ENCODE results near the gene SLC25A18.
"Not testable (repeated sequence)": the region's sequence is repeated elsewhere in the genome, so short reads cannot be mapped to it uniquely, and the experiment has no call there.

Gene SLC25A18

GRCh38 chr22:17613280-17613679 is 50.0 kb downstream of the SLC25A18 start:
- Mint-ChIP-seq H3K27me3 (no peaks in the 10 kb centered on the region), H3K27ac (no peak overlapping the region), H3K9me3 (ENCODE audit: low read depth) (no peaks in the 10 kb centered on the region), H3K4me3 (no peak overlapping the region), H3K4me1 (ENCODE audit: low read depth) (peaks cover 2% of the 10 kb centered on the region), H3K36me3 (no peaks in the 10 kb centered on the region)

- no peaks in the 10 kb centered on the region for H3K27me3 Mint-ChIP-seq
- peak overlapping the region; percentile 99 for H3K4me3 Mint-ChIP-seq
- H3K4me1 Mint-ChIP-seq (ENCODE audit: low read depth): peaks cover 35% of the 10 kb centered on the region
- no peaks in the 10 kb centered on the region for H3K9me3 Mint-ChIP-seq (ENCODE audit: low read depth)
- peak overlapping the region; percentile 97 for H3K27ac Mint-ChIP-seq
- H3K36me3 Mint-ChIP-seq: peaks cover 2% of the 10 kb centered on the region
These were observed 64.7 kb downstream of the SLC25A18 start for GRCh38 chr22:17627961-17628405.

GRCh38 chr22:17628406-17629172 is 65.3 kb downstream of the SLC25A18 start, which contains the start of gene ATP6V1E1:
ATP6V1E1 (minus strand) TSS chr22:17628749; CDS start chr22:17628635, 114 bp downstream.
- Mint-ChIP-seq H3K4me3 (peak within 1 kb of the TSS; percentile 99), H3K27me3 (no peaks in the 10 kb centered on the region), H3K4me1 (ENCODE audit: low read depth) (peaks cover 32% of the 10 kb centered on the region), H3K9me3 (ENCODE audit: low read depth) (no peaks in the 10 kb centered on the region), H3K36me3 (peaks cover 2% of the 10 kb centered on the region), H3K27ac (peak within 1 kb of the TSS; percentile 97)

- Mint-ChIP-seq H3K4me1 (ENCODE audit: low read depth) (peaks cover 28% of the 10 kb centered on the region), H3K36me3 (no peaks in the 10 kb centered on the region), H3K9me3 (ENCODE audit: low read depth) (no peaks in the 10 kb centered on the region), H3K27me3 (no peaks in the 10 kb centered on the region), H3K4me3 (peak overlapping the region; percentile 99), H3K27ac (peak overlapping the region; percentile 97)
These were observed 65.8 kb downstream of the SLC25A18 start for GRCh38 chr22:17629173-17629489.

GRCh38 chr22:17629641-17630040 is 66.3 kb downstream of the SLC25A18 start:
- no peak overlapping the region for H3K27ac Mint-ChIP-seq
- H3K4me3 Mint-ChIP-seq: peak overlapping the region; percentile 99
- no peaks in the 10 kb centered on the region for H3K9me3 Mint-ChIP-seq (ENCODE audit: low read depth)
- peaks cover 27% of the 10 kb centered on the region for H3K4me1 Mint-ChIP-seq (ENCODE audit: low read depth)
- no peaks in the 10 kb centered on the region for H3K36me3 Mint-ChIP-seq
- H3K27me3 Mint-ChIP-seq: no peaks in the 10 kb centered on the region

- H3K4me1 Mint-ChIP-seq (ENCODE audit: low read depth): peaks cover 16% of the 10 kb centered on the region
- H3K27ac Mint-ChIP-seq: no peak overlapping the region
- no peaks in the 10 kb centered on the region for H3K36me3 Mint-ChIP-seq
- no peaks in the 10 kb centered on the region for H3K27me3 Mint-ChIP-seq
- H3K4me3 Mint-ChIP-seq: no peak overlapping the region
- no peaks in the 10 kb centered on the region for H3K9me3 Mint-ChIP-seq (ENCODE audit: low read depth)
These were observed 67.8 kb downstream of the SLC25A18 start for GRCh38 chr22:17631076-17631565.

- H3K9me3 Mint-ChIP-seq (ENCODE audit: low read depth): no peaks in the 10 kb centered on the region
- peaks cover 20% of the 10 kb centered on the region for H3K4me1 Mint-ChIP-seq (ENCODE audit: low read depth)
- H3K27ac Mint-ChIP-seq: no peak overlapping the region
- no peak overlapping the region for H3K4me3 Mint-ChIP-seq
- H3K27me3 Mint-ChIP-seq: no peaks in the 10 kb centered on the region
- no peaks in the 10 kb centered on the region for H3K36me3 Mint-ChIP-seq
These were observed 70.1 kb downstream of the SLC25A18 start for GRCh38 chr22:17633217-17633997.

GRCh38 chr22:17633998-17634323 is 70.7 kb downstream of the SLC25A18 start:
- Mint-ChIP-seq H3K9me3 (ENCODE audit: low read depth) (no peaks in the 10 kb centered on the region), H3K27ac (no peak overlapping the region), H3K4me1 (ENCODE audit: low read depth) (peaks cover 15% of the 10 kb centered on the region), H3K4me3 (no peak overlapping the region), H3K27me3 (no peaks in the 10 kb centered on the region), H3K36me3 (no peaks in the 10 kb centered on the region)

- H3K27me3 Mint-ChIP-seq: no peaks in the 10 kb centered on the region
- no peak overlapping the region for H3K4me3 Mint-ChIP-seq
These were observed 71.4 kb downstream of the SLC25A18 start for GRCh38 chr22:17634696-17635095.

GRCh38 chr22:17636850-17637249 is 73.6 kb downstream of the SLC25A18 start:
- H3K4me1 Mint-ChIP-seq (ENCODE audit: low read depth): peaks cover 25% of the 10 kb centered on the region
- not testable (repeated sequence) for H3K27ac Mint-ChIP-seq; H3K36me3 Mint-ChIP-seq; H3K9me3 Mint-ChIP-seq (ENCODE audit: low read depth); H3K4me3 Mint-ChIP-seq; H3K27me3 Mint-ChIP-seq

More at GRCh38 chr22:17634696-17635095, 71.4 kb downstream of the SLC25A18 start:
- no peaks in the 10 kb centered on the region for H3K9me3 Mint-ChIP-seq (ENCODE audit: low read depth)
- no peaks in the 10 kb centered on the region for H3K36me3 Mint-ChIP-seq
- H3K4me1 Mint-ChIP-seq (ENCODE audit: low read depth): peaks cover 13% of the 10 kb centered on the region
- H3K27ac Mint-ChIP-seq: no peak overlapping the region

- Mint-ChIP-seq H3K36me3 (peaks cover 4% of the 10 kb centered on the region), H3K27ac (peak overlapping the region; percentile 99), H3K4me1 (ENCODE audit: low read depth) (peaks cover 26% of the 10 kb centered on the region), H3K27me3 (no peaks in the 10 kb centered on the region), H3K9me3 (ENCODE audit: low read depth) (no peaks in the 10 kb centered on the region), H3K4me3 (peak overlapping the region; percentile 100)
These were observed 74.3 kb downstream of the SLC25A18 start for GRCh38 chr22:17637490-17638181.

- H3K4me3 Mint-ChIP-seq: peak overlapping the region; percentile 100
- H3K4me1 Mint-ChIP-seq (ENCODE audit: low read depth): peaks cover 26% of the 10 kb centered on the region
- peak overlapping the region; percentile 99 for H3K27ac Mint-ChIP-seq
- H3K27me3 Mint-ChIP-seq: no peaks in the 10 kb centered on the region
- no peaks in the 10 kb centered on the region for H3K9me3 Mint-ChIP-seq (ENCODE audit: low read depth)
- peaks cover 7% of the 10 kb centered on the region for H3K36me3 Mint-ChIP-seq
These were observed 74.8 kb downstream of the SLC25A18 start for GRCh38 chr22:17638182-17638431.

GRCh38 chr22:17638432-17639246 is 75.3 kb downstream of the SLC25A18 start, which contains the start of gene BCL2L13:
BCL2L13 (plus strand) TSS chr22:17638757; CDS start chr22:17655712, 16,955 bp downstream.
- H3K36me3 Mint-ChIP-seq: peaks cover 7% of the 10 kb centered on the region
- H3K9me3 Mint-ChIP-seq (ENCODE audit: low read depth): no peaks in the 10 kb centered on the region

GRCh38 chr22:17639247-17639741 is 76.0 kb downstream of the SLC25A18 start:
- Mint-ChIP-seq H3K4me1 (ENCODE audit: low read depth) (peaks cover 26% of the 10 kb centered on the region), H3K27ac (peak overlapping the region; percentile 99), H3K36me3 (peaks cover 7% of the 10 kb centered on the region), H3K27me3 (no peaks in the 10 kb centered on the region), H3K9me3 (ENCODE audit: low read depth) (no peaks in the 10 kb centered on the region), H3K4me3 (peak overlapping the region; percentile 100)

More at GRCh38 chr22:17638432-17639246, 75.3 kb downstream of the SLC25A18 start, which contains the start of gene BCL2L13:
- Mint-ChIP-seq H3K27ac (peak within 1 kb of the TSS; percentile 99), H3K4me3 (peak within 1 kb of the TSS; percentile 100), H3K4me1 (ENCODE audit: low read depth) (peaks cover 26% of the 10 kb centered on the region), H3K27me3 (no peaks in the 10 kb centered on the region)

Data from activated naive CD8-positive, alpha-beta T cell (primary cell).